WI38 (cell line): ENCODE results near the gene BEND2.

Experiments
- H3K4me3 ChIP-seq: 2 replicates; pipeline ENCODE4 v1.5.1; 2011; ENCODE audit warnings: low read depth, mild to moderate bottlenecking, control low read depth, low read length
- CTCF ChIP-seq: IDR thresholded peaks from 2 replicates; pipeline ENCODE4 v1.5.1; 2012; ENCODE audit warnings: low read depth, mild to moderate bottlenecking, control low read depth, low read length

Gene BEND2

GRCh38 chrX:18170910-18171309, 49.8 kb downstream of the BEND2 start:
- TF ChIP-seq CTCF = no peak
- no peak overlapping the region for H3K4me3 ChIP-seq

- TF ChIP-seq CTCF = no peak
- H3K4me3 ChIP-seq = no peak overlapping the region
Observed at GRCh38 chrX:18166068-18166467, 54.6 kb downstream of the BEND2 start.

- H3K4me3 ChIP-seq = no peak overlapping the region
- TF ChIP-seq CTCF = no peak
Observed at GRCh38 chrX:18160369-18160768, 60.3 kb downstream of the BEND2 start.

GRCh38 chrX:18158963-18159362, 61.7 kb downstream of the BEND2 start:
- TF ChIP-seq CTCF = no peak
- H3K4me3 ChIP-seq = no peak overlapping the region

- TF ChIP-seq CTCF = no peak
- no peak overlapping the region for H3K4me3 ChIP-seq
Observed at GRCh38 chrX:18151649-18152048, 69.0 kb downstream of the BEND2 start.

GRCh38 chrX:18151157-18151556, 69.5 kb downstream of the BEND2 start:
- no peak overlapping the region for H3K4me3 ChIP-seq
- no peak for TF ChIP-seq CTCF

GRCh38 chrX:18149454-18149853, 71.2 kb downstream of the BEND2 start:
- no peak for TF ChIP-seq CTCF
- H3K4me3 ChIP-seq = no peak overlapping the region
